GM19397 (cell line): ENCODE data around the gene SP2.

Experiments used
- ATAC-seq: cut with Tn5 transposase; IDR thresholded peaks from one replicate; pipeline ENCODE4 v1.9.1; 2021; ENCODE audit warnings: mild to moderate bottlenecking, moderate library complexity; ENCODE audit not compliant: unreplicated experiment

Gene SP2

DNA sequence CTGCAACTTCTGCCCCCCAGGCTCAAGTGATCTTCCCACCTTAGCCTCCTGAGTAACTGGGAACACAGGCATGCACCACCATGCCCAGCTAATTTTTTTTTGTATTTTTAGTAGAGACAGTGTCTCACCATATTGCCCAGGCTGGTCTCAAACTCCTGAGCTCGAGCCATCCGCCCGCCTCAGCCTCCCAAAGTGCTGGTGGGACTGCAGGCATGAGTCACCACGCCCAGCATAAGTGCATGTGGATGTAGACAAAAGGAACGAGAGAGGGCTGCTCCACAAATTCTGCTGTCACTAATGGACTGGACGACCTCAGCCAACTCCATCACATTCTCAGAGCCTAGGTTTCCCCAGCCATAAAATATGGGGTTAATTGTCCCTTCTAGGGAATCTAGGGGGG is 7.7 kb upstream of the SP2 start:
- ATAC-seq: no peak

GRCh38 chr17:47889734-47890529 is 6.1 kb upstream of the SP2 start:
- no peak for ATAC-seq

DNA sequence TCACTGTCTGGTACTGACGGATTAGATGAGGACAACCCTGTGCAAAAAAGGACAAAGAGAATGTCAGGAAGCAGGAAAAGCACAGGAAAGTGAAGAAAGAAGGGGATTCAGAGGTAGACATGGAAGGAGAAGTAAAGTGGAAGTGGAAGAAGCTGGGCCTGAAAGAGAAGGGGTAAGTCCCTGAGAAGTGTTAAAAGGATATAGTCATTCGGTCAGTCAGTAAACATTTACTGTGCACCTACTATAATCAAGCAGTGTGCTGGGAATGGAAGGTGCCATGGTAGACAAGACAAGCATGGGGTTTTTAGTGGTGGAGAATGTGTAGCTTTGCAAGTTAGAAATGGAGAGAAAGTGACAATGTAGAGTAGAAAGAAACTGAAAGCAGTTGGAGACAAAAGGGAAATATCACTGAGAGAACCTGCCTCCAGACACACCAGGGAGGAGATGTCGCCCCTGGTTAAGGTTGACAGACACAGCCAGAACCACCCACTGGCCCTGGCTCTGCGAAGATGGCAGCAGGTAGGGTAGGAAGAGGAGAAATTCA is 4.4 kb upstream of the SP2 start:
- ATAC-seq: no peak

GRCh38 chr17:47894498-47895346 is 1.3 kb upstream of the SP2 start:
- ATAC-seq: no peak

GRCh38 chr17:47895347-47895855 is 635 bp upstream of the SP2 start:
- no peak for ATAC-seq

GRCh38 chr17:47896672-47897490 is 845 bp downstream of the SP2 start:
- no peak for ATAC-seq

- no peak for ATAC-seq
Measured at GRCh38 chr17:47897561-47897960, 1.5 kb downstream of the SP2 start.

- ATAC-seq: no peak
Measured at GRCh38 chr17:47898241-47898640, 2.2 kb downstream of the SP2 start.

GRCh38 chr17:47899643-47900042 is 3.6 kb downstream of the SP2 start:
- ATAC-seq: no peak

DNA sequence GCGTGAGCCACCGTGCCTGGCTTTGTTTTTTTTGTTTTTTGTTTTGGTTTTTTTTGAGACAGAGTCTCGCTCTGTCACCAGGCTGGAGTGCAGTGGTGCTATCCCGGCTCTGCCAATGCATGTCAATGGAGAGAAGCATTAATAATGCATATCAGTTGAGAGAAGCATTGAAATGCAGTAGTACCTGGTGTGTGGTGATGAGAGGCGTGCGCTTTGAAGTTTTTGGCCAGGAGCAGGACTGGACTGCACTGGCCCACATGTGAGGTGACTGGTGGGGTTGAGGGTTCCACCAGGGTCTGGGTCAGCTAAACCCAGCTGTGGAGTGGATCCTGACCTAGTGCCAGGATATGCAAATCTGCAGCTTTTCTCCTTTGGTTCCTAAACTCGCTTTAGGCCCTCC is 5.4 kb downstream of the SP2 start:
- no peak for ATAC-seq

DNA sequence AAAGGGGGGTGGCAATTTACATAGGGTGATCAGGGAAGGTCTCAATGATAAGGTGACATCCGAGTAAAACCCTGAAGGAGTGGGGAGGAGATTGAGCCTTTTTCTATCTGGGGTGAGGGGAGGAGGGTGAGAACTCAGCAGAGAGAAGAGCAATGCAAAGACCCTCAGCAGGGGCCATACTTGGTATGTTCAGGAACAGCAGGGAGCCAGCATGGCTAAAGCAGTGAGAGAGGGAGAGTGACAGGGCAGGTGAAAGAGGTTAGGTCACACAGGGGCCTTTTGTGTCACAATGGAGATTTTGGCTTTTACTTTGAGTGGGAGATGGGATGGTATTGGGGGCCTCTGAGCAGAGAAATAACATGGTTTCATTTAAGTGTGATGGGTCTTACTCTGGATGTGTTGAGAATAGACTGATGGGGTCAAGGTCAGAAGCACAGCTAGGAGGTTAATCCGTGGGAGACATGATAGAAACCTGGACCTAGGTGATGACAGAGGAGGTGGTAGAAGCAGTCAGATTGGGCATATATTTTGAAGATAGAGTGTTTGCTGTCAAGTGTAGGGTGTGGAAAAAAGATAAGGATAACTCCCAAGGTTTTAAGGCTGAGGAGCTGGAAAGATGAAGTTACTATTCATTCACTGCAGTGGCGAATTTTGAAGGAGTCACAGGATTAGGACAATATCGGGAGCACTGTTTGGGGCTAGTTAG is 6.2 kb downstream of the SP2 start:
- no peak for ATAC-seq

DNA sequence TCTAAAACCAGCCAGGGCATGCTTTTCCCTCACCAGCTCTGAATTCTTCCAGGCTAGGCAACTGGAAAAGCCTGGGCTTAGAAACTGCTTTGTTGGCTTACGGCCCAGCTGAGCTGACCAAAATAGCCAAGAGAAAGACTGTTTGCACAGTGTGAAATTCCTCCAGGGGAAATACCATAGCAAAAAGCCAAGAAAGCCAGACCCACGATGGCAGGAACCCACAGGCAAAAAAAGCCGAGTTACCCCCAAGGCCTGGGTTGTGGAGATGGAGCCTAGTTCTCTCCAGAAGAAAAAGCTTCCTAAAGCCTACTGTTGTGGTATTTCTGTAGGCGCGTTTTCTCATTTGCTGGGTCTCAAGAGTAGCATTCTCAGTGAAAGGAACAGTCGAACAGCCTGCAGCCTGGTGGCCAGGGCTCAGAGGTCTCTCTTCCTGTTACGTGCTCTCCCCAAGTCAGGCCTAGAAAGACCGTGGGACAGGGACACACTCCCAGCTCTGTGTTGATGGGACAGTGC is 9.2 kb downstream of the SP2 start:
- no peak for ATAC-seq

DNA sequence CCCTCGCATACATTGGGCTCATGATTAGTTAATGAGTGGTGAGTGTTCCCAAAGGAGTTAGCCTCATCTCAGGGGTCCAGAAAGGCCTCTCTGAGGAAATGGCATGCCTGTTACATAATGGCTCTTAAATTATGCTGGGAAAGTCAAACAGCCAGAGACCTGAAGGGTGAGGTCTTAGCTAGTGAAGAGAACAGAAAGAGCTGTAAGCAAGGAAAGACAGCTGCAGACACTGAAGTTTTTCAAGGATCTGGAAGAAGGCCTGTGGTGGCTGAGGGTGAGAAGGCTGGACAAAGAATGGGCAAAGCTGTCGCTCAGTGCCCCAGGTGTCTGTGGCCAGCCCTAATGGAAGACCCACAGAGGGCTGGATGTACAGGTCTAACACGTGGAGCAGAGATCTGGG is 10.4 kb downstream of the SP2 start:
- ATAC-seq: no peak

- no peak for ATAC-seq
Measured at GRCh38 chr17:47907932-47908562, 12.0 kb downstream of the SP2 start.

- no peak for ATAC-seq
Measured at GRCh38 chr17:47913050-47913449, 17.0 kb downstream of the SP2 start.

DNA sequence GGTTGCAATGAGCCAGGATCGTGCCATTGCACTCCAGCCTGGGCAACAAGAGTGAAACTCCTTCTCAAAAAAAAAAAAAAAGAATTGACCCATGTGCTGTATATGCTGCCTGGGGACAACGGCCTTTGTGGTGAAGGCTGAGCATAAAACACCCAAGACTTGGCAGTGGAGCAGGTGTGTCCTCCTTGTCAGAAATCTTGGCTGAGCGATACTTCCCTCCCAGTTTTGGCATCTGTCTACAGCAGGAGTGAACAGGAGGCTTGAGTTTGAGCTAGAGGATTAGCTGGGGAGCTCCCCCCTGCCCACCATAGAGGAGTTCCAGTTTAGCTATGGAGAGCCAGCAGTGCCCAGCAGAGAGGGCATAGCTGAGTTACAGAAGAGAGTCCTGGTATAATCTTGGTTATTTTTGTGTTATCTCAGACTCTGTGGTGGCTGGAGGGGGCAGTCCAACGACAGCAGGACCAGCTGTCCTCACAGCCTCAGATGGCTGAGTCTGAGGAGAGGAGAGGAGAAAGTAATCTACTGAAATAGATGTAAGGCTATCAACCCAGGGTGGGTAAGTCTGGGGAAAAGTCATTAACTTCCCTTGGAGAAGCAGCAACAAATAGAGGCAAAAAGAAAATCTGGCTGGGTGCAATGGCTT is 18.4 kb downstream of the SP2 start:
- no peak for ATAC-seq

- no peak for ATAC-seq
Measured at GRCh38 chr17:47915776-47916398, 19.9 kb downstream of the SP2 start.

DNA sequence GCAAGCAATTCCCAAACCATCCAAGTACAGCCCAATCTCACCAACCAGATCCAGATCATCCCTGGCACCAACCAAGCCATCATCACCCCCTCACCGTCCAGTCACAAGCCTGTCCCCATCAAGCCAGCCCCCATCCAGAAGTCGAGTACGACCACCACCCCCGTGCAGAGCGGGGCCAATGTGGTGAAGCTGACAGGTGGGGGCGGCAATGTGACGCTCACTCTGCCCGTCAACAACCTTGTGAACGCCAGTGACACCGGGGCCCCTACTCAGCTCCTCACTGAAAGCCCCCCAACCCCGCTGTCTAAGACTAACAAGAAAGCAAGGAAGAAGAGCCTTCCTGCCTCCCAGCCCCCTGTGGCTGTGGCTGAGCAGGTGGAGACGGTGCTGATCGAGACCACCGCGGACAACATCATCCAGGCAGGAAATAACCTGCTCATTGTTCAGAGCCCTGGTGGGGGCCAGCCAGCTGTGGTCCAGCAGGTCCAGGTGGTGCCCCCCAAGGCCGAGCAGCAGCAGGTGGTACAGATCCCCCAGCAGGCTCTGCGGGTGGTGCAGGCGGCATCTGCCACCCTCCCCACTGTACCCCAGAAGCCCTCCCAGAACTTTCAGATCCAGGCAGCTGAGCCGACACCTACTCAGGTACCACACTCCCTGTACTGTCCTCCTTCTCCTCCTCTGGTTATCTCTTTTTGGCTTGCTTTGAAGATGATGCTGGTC is 20.6 kb downstream of the SP2 start:
- ATAC-seq: no peak
